Medulla oblongata (tissue), 1 donor: Measurements from ENCODE around the gene DMRT1.

Experiments used
- DNase-seq: peaks from one replicate; pipeline ENCODE4 v3.0.0-alpha.2; 2015; ENCODE audit errors: extremely low spot score

The DMRT1 gene

GRCh38 chr9:841371-842209 is at the start of gene DMRT1:
Gene DMRT1 (plus strand): TSS chr9:841697. CDS start chr9:841839, 142 bp downstream.
- no peak for DNase-seq

GRCh38 chr9:792331-793260 is 48.9 kb upstream of the DMRT1 start:
- no peak for DNase-seq

GRCh38 chr9:794386-794785 is 47.1 kb upstream of the DMRT1 start:
- no peak for DNase-seq

- DNase-seq: no peak
These were observed 45.6 kb upstream of the DMRT1 start for GRCh38 chr9:795869-796268.

GRCh38 chr9:800591-801150 is 40.8 kb upstream of the DMRT1 start:
- no peak for DNase-seq

- DNase-seq: no peak
These were observed 40.0 kb upstream of the DMRT1 start for GRCh38 chr9:801399-802071.

- DNase-seq: no peak
These were observed 37.5 kb upstream of the DMRT1 start for GRCh38 chr9:804026-804425.

GRCh38 chr9:805151-805550 is 36.3 kb upstream of the DMRT1 start:
- no peak for DNase-seq

- DNase-seq: peak; percentile 67
These were observed 35.0 kb upstream of the DMRT1 start for GRCh38 chr9:806285-807156.

GRCh38 chr9:811106-811531 is 30.4 kb upstream of the DMRT1 start:
- no peak for DNase-seq

- DNase-seq: no peak
These were observed 22.5 kb upstream of the DMRT1 start for GRCh38 chr9:818958-819357.

- DNase-seq: no peak
These were observed 14.8 kb upstream of the DMRT1 start for GRCh38 chr9:826500-827280.

GRCh38 chr9:840343-840742 is 1.2 kb upstream of the DMRT1 start:
- no peak for DNase-seq

GRCh38 chr9:842635-843426 is 1.3 kb downstream of the DMRT1 start:
- no peak for DNase-seq

GRCh38 chr9:843427-843785 is 1.9 kb downstream of the DMRT1 start:
- DNase-seq: no peak

- DNase-seq: no peak
These were observed 5.4 kb downstream of the DMRT1 start for GRCh38 chr9:846852-847251.

- DNase-seq: no peak
These were observed 6.0 kb downstream of the DMRT1 start for GRCh38 chr9:847505-847904.

- no peak for DNase-seq
These were observed 7.9 kb downstream of the DMRT1 start for GRCh38 chr9:849431-849830.

GRCh38 chr9:852539-852938 is 11.0 kb downstream of the DMRT1 start:
- DNase-seq: no peak
